IMR-90 (cell line): ENCODE data around the gene DUSP12. TPM values are rescaled to one million over a fixed set of nuclear protein-coding genes. Genes with fewer than 3 reads are reported as not detected.
A peak's percentile ranks its signal among the peaks of the same experiment; 100 is the strongest.

Experiments used
- ATAC-seq: fragments of 200-7000 bp; cut with Tn5 transposase; 2 replicates; pipeline ENCODE4 v1.9.1; 2020; ENCODE audit warnings: low read depth, mild to moderate bottlenecking, moderate library complexity
- BruUV-seq: library from RNA; stranded (reverse); fragments of 400-500 nt; replicated peaks from 2 replicates; lab custom pipeline; 2021; lab: Mats Ljungman, UMichigan
- CTCF ChIA-PET: fragments of 300-600 bp; formaldehyde crosslinking; extraction: SDS; loops from one replicate; lab custom pipeline; 2021; ENCODE audit warnings: antibody characterized with exemption; lab: Yijun Ruan, JAX
- POLR2A ChIA-PET: fragments of 300-600 bp; sonication (Branson Sonifier 250); formaldehyde crosslinking; loops from one replicate; lab custom pipeline; 2022; ENCODE audit warnings: antibody characterized with exemption; ENCODE audit not compliant: unreplicated experiment; lab: Charles Lee
- DNase-seq: peaks from one replicate; pipeline ENCODE4 v3.0.0; 2013
- H2AFZ ChIP-seq: replicated peaks from 2 replicates; pipeline ENCODE3; 2013; ENCODE audit warnings: low read length, mild to moderate bottlenecking; ENCODE audit not compliant: poor library complexity
- H2AK5ac ChIP-seq: 2 replicates; pipeline ENCODE4 v1.6.1; 2013; ENCODE audit warnings: low read depth, low read length, inconsistent platforms
- H2AK9ac ChIP-seq: replicated peaks from 2 replicates; pipeline ENCODE3; 2013; ENCODE audit warnings: mild to moderate bottlenecking, low read depth, low read length, moderate library complexity; ENCODE audit not compliant: poor library complexity
- H2BK120ac ChIP-seq: 2 replicates; pipeline ENCODE4 v1.6.1; 2013; ENCODE audit warnings: low read depth, low read length, inconsistent platforms
- H2BK15ac ChIP-seq: 3 replicates; pipeline ENCODE4 v1.6.1; 2013; ENCODE audit warnings: low read depth, low read length, inconsistent platforms
- H2BK20ac ChIP-seq: 2 replicates; pipeline ENCODE4 v1.6.1; 2013; ENCODE audit warnings: low read depth, mild to moderate bottlenecking, inconsistent platforms, low read length, moderate library complexity
- H2BK5ac ChIP-seq: 2 replicates; pipeline ENCODE4 v1.6.1; 2013; ENCODE audit warnings: mild to moderate bottlenecking, low read depth, low read length, inconsistent platforms; ENCODE audit not compliant: poor library complexity, severe bottlenecking
- H3K14ac ChIP-seq: replicated peaks from 2 replicates; pipeline ENCODE4 v1.6.1; 2013; ENCODE audit warnings: low read depth, low read length, inconsistent platforms
- H3K18ac ChIP-seq: 2 replicates; pipeline ENCODE4 v1.6.1; 2013; ENCODE audit warnings: low read depth, low read length, control low read depth
- H3K23ac ChIP-seq: 2 replicates; pipeline ENCODE4 v1.6.1; 2013; ENCODE audit warnings: low read depth, low read length, inconsistent platforms
- H3K27ac ChIP-seq: 2 replicates; pipeline ENCODE4 v1.5.1; 2013; ENCODE audit warnings: mild to moderate bottlenecking, control low read depth, low read length; ENCODE audit not compliant: insufficient read depth
- H3K27me3 ChIP-seq: 2 replicates; pipeline ENCODE4 v1.6.1; 2013; ENCODE audit warnings: low read length; ENCODE audit not compliant: control insufficient read depth, insufficient read depth
- H3K36me3 ChIP-seq: 2 replicates; pipeline ENCODE4 v1.6.1; 2013; ENCODE audit warnings: low read length, mixed read lengths; ENCODE audit not compliant: control insufficient read depth, insufficient read depth
- H3K4ac ChIP-seq: 2 replicates; pipeline ENCODE4 v1.6.1; 2013; ENCODE audit warnings: low read depth, low read length, inconsistent platforms
- H3K4me1 ChIP-seq: 2 replicates; pipeline ENCODE4 v1.6.1; 2013; ENCODE audit warnings: low read length, mixed read lengths; ENCODE audit not compliant: control insufficient read depth, insufficient read depth
- H3K4me2 ChIP-seq: 2 replicates; pipeline ENCODE4 v1.6.1; 2013; ENCODE audit warnings: low read depth, mild to moderate bottlenecking, control low read depth, low read length, moderate library complexity
- H3K4me3 ChIP-seq: 2 replicates; pipeline ENCODE4 v1.5.1; 2013; ENCODE audit warnings: low read depth, mild to moderate bottlenecking, control low read depth, low read length, moderate library complexity; ENCODE audit not compliant: insufficient read depth
- H3K56ac ChIP-seq: 2 replicates; pipeline ENCODE4 v1.6.1; 2013; ENCODE audit warnings: low read length, inconsistent platforms; ENCODE audit not compliant: insufficient read depth; ENCODE audit errors: extremely low read depth
- H3K79me1 ChIP-seq, 2 experiments: 2 replicates each; pipeline ENCODE4 v1.6.1; 2013; ENCODE audit warnings: low read length in 2 of 2, inconsistent platforms in 1 of 2, low read depth in 1 of 2
- H3K9ac ChIP-seq: 2 replicates; pipeline ENCODE4 v1.6.1; 2013; ENCODE audit warnings: low read depth, low read length, control low read depth
- H3K9me1 ChIP-seq: 2 replicates; pipeline ENCODE4 v1.6.1; 2013; ENCODE audit warnings: low read length, inconsistent platforms; ENCODE audit not compliant: insufficient read depth
- H3K9me3 ChIP-seq: 2 replicates; pipeline ENCODE4 v1.6.1; 2013; ENCODE audit warnings: low read length; ENCODE audit not compliant: control insufficient read depth, insufficient read depth
- H4K20me1 ChIP-seq: 2 replicates; pipeline ENCODE4 v1.6.1; 2013; ENCODE audit warnings: low read length, inconsistent platforms; ENCODE audit not compliant: insufficient read depth
- H4K5ac ChIP-seq: 2 replicates; pipeline ENCODE4 v1.6.1; 2013; ENCODE audit warnings: mild to moderate bottlenecking, low read depth, low read length, control low read depth
- H4K8ac ChIP-seq, 2 experiments: 2 replicates each; pipeline ENCODE4 v1.6.1; 2013; ENCODE audit warnings: low read depth in 2 of 2, low read length in 2 of 2, control low read depth in 1 of 2, inconsistent platforms in 1 of 2
- H4K91ac ChIP-seq: 2 replicates; pipeline ENCODE4 v1.6.1; 2013; ENCODE audit warnings: low read depth, low read length, inconsistent platforms; ENCODE audit not compliant: insufficient read depth
- CEBPB ChIP-seq: IDR thresholded peaks from 2 replicates; pipeline ENCODE4 v1.6.1; 2012; ENCODE audit warnings: low read depth, low read length, improper control_type of control experiment
- CHD1 ChIP-seq: IDR thresholded peaks from 2 replicates; pipeline ENCODE4 v1.6.1; 2012; ENCODE audit warnings: low read depth, low read length, improper control_type of control experiment
- FOS ChIP-seq: fragments of 150-350 bp; IDR thresholded peaks from 2 replicates; pipeline ENCODE4 v1.6.1; 2016; ENCODE audit warnings: low read depth, low read length
- MAFK ChIP-seq: IDR thresholded peaks from 2 replicates; pipeline ENCODE4 v1.6.1; 2012; ENCODE audit warnings: low read depth, low read length, improper control_type of control experiment
- MXI1 ChIP-seq: IDR thresholded peaks from 2 replicates; pipeline ENCODE4 v1.6.1; 2012; ENCODE audit warnings: low read depth, mild to moderate bottlenecking, low read length, moderate library complexity, borderline replicate concordance
- RFX5 ChIP-seq: IDR thresholded peaks from 2 replicates; pipeline ENCODE4 v1.8.0; 2012; ENCODE audit warnings: low read depth, mild to moderate bottlenecking, low read length, moderate library complexity
- WGBS, 2 experiments: methylation state at CpG; one replicate each; pipeline versions ENCODE4 v1.1.5 to v1.1.7; 2013; ENCODE audit warnings: missing lambda C conversion rate in 2 of 2; ENCODE audit not compliant: insufficient read length in 1 of 2; ENCODE audit errors: extremely low coverage in 2 of 2; 5-methylcytosine and 5-hydroxymethylcytosine counted together
- dilution Hi-C: fragments of 300-500 bp; cut with HindIII; formaldehyde crosslinking; loops from one replicate; pipeline ENCODE4 v1.14.3; 2018; ENCODE audit warnings: low sequenced_read_pairs; ENCODE audit not compliant: unreplicated experiment
- in situ Hi-C: fragments of 300-500 bp; cut with MboI; formaldehyde crosslinking; loops from 3 replicates; pipeline ENCODE4 v1.14.3; 2019; ENCODE audit warnings: low sequenced_read_pairs, inconsistent platforms, mixed read lengths
- intact Hi-C: fragments of 100-400 bp; cut with micrococcal nuclease; formaldehyde crosslinking; loops from 2 replicates; pipeline ENCODE4 v1.10.0; 2022
- polyA plus RNA-seq, 3 experiments: library from polyadenylated mRNA; depleted of rRNA; stranded (reverse); fragments of >200 nt; gene quantifications; 2 replicates each; pipeline ENCODE4 v1.2.3, GENCODE V29; 2012; ENCODE audit warnings: low replicate concordance in 1 of 3
- total RNA-seq: library from RNA; depleted of rRNA; stranded (reverse); fragments of >200 nt; gene quantifications from 2 replicates; pipeline ENCODE4 v1.2.3, GENCODE V29; 2012
- TF ChIP-seq, protein P1 (sequence below): fragments of 150-350 bp; IDR thresholded peaks from 2 replicates; pipeline ENCODE4 v1.6.1; 2017; ENCODE audit warnings: mild to moderate bottlenecking, antibody characterized with exemption, low read length, low read depth

The DUSP12 gene
- total and polyA plus RNA-seq, 2 of the 4 experiments (the other 2 are of a cell fraction): 31.5 to 35.6 TPM

DNA sequence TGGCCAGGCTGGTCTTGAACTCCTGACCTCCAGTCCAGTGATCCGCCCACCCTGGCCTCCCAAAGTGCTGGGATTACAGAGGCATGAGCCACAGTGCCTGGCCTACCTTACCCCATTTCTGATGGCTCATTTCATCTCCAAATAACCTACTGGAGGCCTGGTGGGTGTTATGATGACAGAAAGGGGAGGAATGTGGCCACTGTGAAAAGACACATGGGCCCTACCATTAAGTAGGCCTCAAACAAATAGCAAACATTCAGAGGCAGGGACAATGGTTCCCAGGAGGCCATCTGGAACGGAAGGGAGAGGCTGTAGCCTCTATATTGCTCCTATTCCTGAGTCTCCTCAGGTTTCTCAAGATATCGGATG, 43.5 kb upstream of the DUSP12 start:
- peak overlapping the region; percentile 75 for H2AK5ac ChIP-seq
- peak overlapping the region; percentile 27 for H4K91ac ChIP-seq
- peak overlapping the region; percentile 30; the same call in 1 of the 2 replicates for H3K23ac ChIP-seq
- TF ChIP-seq CEBPB (no peak), FOS (no peak), CHD1 (no peak), MAFK (no peak), MXI1 (no peak), RFX5 (no peak)
- TF ChIP-seq, protein P1, sequence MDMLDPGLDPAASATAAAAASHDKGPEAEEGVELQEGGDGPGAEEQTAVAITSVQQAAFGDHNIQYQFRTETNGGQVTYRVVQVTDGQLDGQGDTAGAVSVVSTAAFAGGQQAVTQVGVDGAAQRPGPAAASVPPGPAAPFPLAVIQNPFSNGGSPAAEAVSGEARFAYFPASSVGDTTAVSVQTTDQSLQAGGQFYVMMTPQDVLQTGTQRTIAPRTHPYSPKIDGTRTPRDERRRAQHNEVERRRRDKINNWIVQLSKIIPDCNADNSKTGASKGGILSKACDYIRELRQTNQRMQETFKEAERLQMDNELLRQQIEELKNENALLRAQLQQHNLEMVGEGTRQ: no peak
- no peaks in the 10 kb centered on the region for H3K27me3 ChIP-seq
- ChIA-PET POLR2A (no interaction called here), CTCF (no interaction called here)
- H3K9me1 ChIP-seq: peaks cover 6% of the 10 kb centered on the region; the same call in 1 of the 2 replicates
- peak overlapping the region; percentile 6 to 61; a peak in 3 of 4 replicates for H4K8ac ChIP-seq
- H3K14ac ChIP-seq: peak overlapping the region; percentile 38
- H2BK120ac ChIP-seq: peak overlapping the region; percentile 67
- peak overlapping the region; percentile 88 for H2AFZ ChIP-seq
- peak overlapping the region; percentile 33; the same call in 1 of the 2 replicates for H3K56ac ChIP-seq
- H3K4me1 ChIP-seq: peaks cover 11% of the 10 kb centered on the region
- in situ Hi-C loops (no loop called here), dilution Hi-C loops (no loop called here), intact Hi-C loops (no loop called here)
- peak overlapping the region; percentile 61 for H2BK5ac ChIP-seq
- DNase-seq (peak; percentile 75), ATAC-seq (peak; percentile 45)
- peak overlapping the region; percentile 19; the same call in 1 of the 2 replicates for H3K27ac ChIP-seq
- H3K4ac ChIP-seq: peak overlapping the region; percentile 61
- H3K79me1 ChIP-seq: no peaks in the 10 kb centered on the region
- H3K9ac ChIP-seq: no peak overlapping the region
- H2BK20ac ChIP-seq: peak overlapping the region; percentile 47; the same call in 1 of the 2 replicates
- H4K5ac ChIP-seq: peak overlapping the region; percentile 13; the same call in 1 of the 2 replicates
- no peak overlapping the region for H3K4me3 ChIP-seq
- no CpG with 5 or more reads among the region's 3 CpGs for WGBS, 2 experiments
- H3K9me3 ChIP-seq: no peaks in the 10 kb centered on the region
- peaks cover 4% of the 10 kb centered on the region; the same call in 1 of the 2 replicates for H4K20me1 ChIP-seq
- H2BK15ac ChIP-seq: peak overlapping the region; percentile 17; the same call in 1 of the 3 replicates
- H3K36me3 ChIP-seq: no peaks in the 10 kb centered on the region
- peak overlapping the region; percentile 2 for H2AK9ac ChIP-seq
- BruUV-seq: no TSS peak
- H3K18ac ChIP-seq: peak overlapping the region; percentile 48; the same call in 1 of the 2 replicates
- peak overlapping the region; percentile 15; the same call in 1 of the 2 replicates for H3K4me2 ChIP-seq
